ENCODE measurements around the gene RABGAP1L.

DNA sequence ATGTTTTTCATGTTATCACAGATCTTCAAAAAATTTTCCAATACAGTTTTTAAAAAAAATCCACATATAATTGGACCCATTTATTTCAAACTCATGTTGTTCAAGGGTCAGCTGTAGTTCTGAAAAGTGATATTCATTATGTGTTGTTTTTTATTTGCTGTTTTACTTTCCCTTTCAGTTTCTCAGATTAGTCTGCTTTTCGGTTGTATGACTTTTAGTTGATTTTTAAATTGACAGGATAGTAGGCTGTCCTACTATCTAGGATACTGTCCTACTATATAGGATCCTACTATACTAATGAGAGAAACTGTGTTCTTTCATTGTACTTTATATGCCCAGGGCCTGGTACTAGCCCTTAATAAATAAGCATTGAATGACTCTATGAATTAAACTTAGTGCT is 254.9 kb downstream of the RABGAP1L start:
- TF ChIP-seq, protein P1, sequence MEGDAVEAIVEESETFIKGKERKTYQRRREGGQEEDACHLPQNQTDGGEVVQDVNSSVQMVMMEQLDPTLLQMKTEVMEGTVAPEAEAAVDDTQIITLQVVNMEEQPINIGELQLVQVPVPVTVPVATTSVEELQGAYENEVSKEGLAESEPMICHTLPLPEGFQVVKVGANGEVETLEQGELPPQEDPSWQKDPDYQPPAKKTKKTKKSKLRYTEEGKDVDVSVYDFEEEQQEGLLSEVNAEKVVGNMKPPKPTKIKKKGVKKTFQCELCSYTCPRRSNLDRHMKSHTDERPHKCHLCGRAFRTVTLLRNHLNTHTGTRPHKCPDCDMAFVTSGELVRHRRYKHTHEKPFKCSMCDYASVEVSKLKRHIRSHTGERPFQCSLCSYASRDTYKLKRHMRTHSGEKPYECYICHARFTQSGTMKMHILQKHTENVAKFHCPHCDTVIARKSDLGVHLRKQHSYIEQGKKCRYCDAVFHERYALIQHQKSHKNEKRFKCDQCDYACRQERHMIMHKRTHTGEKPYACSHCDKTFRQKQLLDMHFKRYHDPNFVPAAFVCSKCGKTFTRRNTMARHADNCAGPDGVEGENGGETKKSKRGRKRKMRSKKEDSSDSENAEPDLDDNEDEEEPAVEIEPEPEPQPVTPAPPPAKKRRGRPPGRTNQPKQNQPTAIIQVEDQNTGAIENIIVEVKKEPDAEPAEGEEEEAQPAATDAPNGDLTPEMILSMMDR (IDR thresholded peaks at IDR 0.05), result no peak
- TF ChIP-seq POLR2A (IDR thresholded peaks at IDR 0.05), result no peak

All from Peyer's patch (tissue), 4 donors.